HG03460 (cell line): Measurements from ENCODE around the gene CCDC138.

Experiments
- ATAC-seq: cut with Tn5 transposase; IDR thresholded peaks from one replicate; pipeline ENCODE4 v1.9.1; 2021; ENCODE audit not compliant: unreplicated experiment

CCDC138 gene

DNA sequence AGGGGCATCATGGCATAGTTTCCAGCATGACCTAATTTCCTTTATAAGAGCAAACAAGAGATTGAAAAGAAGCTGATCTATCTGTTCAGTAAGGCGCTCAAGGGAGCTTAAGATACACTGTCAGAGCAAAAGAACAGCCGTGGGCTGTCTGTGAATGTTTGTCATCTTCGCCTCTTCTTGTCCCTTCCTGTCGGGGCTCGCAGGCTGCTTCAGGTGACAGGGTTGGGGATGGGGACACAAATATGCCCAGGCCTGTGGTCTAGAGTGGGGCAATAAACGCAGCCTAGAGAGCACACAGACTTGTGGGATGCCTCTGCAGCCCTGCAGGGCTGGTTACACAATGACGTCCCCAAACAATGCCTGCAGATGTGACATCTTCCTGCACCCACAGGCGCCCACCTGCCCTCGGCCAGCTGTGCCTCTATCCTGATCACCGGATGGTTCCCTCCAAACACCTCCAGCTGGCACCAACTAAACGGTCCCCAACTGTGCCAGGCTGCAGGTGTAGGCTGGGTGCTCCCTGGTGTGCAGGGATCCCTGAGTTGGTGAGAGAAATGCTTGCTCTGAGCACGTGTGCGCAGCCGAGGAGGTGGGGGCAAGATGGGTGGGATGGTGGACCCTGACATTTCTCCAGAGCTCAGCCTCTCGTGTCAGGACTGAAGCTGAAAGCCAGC lies 129.7 kb downstream of the CCDC138 start:
- no peak for ATAC-seq

DNA sequence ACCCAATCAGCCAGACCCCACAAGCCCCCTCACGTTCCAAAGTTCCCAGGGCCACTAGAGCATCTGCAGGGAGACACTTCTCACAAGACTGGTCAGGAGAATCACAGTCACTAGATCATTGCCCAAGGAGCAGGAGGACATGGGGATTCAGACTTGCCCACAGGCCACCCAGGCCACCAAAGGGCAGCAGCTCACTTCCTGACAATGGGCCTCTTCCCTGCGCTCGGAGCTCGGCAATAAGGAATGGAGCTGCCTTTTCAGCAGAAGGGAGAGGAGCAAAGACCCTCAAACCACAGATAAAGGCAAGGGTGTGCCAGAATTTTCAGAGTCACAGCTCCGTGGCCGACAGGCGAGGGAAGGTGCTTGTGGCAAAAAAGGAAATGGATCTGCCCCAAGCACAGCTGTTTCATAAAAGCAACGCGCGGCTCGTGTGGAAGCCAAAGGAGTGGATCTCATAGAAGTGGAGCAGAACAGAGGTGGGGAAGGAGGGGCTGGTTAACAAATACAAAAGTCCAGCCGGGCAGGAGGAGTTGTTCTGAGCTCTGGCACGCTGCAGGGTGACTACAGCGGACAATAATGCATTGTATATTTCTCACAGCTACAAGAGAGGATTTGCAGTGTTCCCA lies 130.3 kb downstream of the CCDC138 start:
- ATAC-seq, result no peak

DNA sequence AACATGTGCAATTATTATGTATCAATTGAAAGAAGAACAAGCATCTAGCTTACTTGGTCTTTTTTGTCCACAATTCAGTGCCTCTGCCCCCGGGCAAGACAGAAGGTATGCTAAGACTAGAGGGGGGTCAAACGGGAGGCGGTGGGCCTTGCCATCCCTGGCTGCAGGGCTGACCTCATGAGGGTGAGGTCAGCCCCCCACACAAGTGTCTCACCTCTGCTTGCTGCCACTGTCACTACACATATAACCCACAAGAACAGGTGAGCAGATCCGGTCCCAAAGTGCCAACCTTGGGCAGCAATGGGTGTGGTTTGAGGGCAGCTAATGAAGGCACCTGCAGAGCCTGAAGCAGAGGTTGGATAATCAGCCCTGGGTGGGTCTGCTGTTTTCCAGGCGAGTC lies 131.0 kb downstream of the CCDC138 start:
- ATAC-seq, result no peak

DNA sequence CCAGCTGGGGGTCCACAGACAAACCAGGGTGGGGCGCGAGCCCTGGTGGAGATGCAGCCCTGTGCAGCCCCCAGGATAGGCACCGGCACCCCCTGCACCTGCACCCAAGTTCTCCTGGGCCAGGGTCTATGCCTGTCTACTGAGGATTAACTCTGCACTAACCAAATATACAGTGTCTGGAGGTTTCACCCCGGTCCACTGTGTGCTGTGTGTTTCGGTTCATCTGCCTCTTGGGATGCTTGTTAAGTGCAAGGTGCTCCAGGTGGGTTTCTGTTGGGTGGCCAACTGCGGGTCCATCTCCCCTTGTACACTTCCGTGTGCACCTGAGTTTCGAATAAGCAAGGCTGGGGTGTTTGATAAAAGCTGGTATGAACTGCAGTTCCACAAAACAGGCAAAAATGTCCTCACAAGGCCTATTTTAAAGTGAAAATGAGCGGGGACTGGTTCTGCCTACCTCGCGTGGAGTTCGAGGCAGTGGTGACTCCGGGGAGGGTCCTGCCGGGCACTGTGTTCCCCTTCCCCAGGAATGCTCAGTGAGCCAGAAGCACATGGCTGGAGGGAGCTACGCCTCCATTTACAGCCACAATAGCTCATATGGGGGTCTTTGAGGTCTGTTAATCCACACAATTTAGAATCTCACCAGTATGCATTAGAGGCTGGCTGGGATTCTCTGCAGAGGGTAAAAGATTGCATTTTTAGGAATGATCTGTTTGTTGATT lies 131.7 kb downstream of the CCDC138 start:
- no peak for ATAC-seq

DNA sequence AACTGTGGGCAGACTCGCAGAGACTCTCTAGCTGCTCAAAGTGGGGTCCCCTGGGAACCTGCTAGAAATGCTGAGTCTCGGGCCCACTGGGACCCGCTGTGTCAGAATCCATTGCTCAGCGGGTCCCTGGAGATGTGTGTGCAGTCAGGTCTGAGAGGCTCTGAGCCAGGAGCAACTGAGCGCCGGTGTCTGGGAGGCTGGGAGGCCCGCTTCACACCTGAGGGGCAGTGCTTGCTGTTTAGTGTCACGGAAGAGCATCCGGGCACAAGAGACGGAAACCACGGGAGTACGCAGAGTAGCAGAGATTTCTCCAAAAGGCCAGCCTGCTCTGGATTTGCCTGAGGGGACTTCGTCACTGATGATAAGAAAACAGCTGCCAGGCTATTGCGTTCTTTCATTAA lies 132.4 kb downstream of the CCDC138 start:
- no peak for ATAC-seq

DNA sequence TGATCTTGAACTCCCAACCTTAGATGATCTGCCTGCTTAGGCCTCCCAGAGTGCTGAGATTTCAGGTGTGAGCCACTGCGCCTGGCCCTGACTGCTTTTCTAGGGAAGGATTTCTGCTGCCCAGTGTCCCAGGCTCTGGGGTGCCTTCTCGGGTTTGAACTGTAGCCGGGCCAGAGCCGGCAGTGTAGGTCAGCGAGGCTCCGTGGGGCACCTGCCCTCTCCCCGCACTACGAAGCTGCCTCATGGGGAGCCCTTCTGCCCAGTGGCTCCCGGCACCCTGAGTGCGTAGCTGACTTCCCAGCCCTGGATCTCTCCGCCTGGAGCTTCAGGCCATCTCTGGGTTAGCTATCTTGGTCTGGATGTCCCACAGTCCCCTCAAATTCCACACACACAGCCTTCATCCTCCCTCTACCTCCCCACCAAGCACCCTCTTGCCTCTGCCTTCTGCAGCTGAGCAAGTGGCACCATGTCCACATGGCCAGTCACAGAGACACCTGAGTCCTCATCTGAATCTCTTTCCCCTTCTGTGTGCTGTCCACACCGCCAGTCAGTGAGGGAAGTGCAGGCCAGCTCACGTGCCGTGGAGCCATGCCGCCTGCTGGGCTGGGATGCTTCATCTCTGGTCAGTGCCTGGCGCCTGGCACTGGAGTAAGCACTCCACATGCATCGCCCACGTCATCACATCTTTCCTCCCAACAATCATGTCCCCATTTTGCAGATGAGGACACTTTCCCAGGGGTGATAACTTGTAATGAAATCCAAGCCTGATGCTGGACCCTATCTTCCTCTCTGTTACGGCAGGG lies 133.2 kb downstream of the CCDC138 start:
- no peak for ATAC-seq

DNA sequence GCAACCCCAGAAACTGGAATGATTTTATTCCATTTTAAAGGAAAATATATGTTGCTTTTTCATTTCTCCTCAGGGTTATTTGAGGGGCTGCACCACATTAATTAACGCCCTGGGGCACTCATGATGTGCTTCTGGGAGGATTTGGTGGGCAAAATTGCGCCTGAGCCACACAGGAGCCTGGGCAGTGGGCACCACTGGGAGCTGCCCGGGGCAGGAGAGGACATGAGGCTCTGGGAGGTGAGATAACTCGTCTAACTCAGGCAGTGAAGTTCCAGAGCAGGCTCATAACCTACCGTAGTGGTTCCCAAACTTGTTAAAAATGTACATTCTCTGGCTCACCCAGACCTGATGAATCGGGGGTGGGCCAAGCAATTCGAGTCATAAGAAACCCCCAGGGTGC lies 134.1 kb downstream of the CCDC138 start:
- ATAC-seq, result no peak

DNA sequence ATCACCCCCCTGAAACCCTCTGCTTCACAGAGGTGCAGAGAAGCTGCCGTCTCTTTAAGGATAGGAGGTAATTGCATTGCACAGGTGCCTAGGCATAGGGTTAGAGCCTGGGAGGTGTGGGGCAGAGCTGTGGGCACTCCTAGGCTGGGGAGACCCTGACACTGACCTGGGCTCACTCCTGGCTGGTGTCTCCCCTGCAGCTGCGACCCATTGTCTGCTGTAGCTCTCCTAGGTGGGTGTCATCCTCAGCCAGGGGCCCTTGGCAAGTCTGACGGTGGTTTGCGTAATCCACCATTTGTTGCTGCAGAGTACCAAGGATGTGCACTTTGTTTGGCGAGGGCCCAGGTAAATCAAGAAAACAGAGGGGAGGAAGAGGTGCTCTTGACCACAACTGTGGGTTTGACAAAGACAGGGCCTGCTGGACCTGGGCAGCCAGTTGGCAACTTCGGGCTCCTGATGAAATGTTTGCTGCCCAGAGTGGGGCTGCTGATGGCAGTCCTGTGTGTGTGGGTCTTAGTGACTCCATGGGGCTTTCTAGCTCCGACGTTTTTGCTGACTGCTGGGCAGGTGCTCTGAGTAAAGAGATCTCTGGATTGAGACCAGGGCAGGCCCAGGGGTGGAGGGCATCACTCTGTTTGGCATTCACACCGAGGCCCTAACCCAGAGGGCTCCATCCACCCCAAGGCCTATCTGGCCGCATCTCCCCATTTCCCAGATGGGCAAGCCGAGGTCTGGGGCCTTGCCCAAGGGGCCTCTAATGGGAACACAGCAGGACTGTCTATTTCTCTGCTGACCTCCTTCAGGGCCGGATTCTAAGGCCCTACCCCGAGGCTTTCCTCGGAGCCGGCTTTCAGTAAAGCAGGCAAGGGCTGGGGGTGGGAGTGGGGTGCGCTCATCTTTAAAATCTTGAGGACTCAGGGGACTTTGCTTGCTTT lies 134.8 kb downstream of the CCDC138 start:
- ATAC-seq, result no peak

DNA sequence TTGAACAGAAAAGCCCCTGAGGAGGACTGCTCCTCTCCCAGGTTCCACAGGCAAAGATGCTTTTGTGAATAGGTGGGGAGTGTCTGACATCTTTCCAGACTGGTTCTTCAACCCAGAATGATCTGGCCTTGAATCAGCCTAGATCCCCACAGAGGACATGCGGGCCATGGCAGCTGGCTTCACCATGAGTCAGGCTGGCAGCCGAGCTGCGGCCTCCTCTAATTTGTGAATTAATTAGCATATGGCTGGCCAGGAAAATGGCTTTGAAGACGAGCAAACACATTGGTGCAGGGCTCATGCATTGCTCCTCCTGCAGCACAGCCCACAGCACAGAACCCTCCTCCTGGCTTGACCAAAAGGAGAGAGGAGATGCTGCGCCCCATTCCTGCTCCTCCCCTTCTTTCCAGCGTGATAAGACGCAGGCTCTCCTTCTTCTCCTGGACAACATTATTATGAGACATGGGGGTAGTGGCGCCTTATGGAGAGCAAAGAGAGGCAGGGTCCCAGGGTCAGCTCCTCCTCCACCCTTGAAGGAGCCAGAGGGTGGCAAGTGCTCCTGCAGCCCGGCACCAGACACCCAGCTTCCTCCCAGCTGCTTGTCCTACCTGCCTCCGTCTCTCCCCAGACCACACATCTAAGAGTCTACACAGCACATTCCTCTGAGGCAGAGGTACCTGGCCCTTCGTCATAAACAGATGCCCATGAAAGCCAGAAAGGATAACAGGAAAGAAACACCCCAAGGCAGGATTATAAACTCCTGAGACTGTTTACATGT lies 135.8 kb downstream of the CCDC138 start:
- ATAC-seq, result no peak

DNA sequence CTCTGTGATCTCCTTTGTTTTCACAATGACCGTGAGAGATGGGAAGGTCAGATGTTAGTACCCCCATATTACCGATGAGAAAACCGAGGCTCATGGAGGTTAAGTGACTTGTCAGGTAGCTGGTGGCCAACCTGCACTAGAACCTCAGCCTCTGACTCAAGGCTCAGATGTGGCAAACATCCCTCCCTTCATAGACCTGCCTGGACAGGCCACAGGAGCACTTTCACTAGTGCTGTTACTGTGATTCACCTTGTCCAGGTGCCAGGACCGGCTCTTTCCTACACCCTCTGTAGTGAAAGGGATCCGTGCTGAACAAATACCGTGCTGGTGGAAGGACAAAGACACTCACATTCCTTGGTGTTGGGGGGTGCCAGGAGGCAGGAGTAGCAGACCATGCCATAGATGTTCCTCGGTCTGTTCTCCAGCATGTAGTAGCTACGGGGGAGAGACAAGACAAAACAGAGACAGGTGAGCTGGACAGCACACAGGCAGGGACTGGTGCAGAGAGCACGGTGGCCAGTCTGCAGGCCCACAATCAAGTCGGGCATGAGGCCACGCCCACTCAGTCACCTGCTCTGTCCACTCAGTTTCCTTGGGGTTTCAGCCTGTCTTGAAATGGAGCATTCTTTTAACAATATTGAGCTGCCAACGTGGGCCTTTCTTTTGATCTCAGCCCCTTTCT lies 136.6 kb downstream of the CCDC138 start:
- no peak for ATAC-seq

DNA sequence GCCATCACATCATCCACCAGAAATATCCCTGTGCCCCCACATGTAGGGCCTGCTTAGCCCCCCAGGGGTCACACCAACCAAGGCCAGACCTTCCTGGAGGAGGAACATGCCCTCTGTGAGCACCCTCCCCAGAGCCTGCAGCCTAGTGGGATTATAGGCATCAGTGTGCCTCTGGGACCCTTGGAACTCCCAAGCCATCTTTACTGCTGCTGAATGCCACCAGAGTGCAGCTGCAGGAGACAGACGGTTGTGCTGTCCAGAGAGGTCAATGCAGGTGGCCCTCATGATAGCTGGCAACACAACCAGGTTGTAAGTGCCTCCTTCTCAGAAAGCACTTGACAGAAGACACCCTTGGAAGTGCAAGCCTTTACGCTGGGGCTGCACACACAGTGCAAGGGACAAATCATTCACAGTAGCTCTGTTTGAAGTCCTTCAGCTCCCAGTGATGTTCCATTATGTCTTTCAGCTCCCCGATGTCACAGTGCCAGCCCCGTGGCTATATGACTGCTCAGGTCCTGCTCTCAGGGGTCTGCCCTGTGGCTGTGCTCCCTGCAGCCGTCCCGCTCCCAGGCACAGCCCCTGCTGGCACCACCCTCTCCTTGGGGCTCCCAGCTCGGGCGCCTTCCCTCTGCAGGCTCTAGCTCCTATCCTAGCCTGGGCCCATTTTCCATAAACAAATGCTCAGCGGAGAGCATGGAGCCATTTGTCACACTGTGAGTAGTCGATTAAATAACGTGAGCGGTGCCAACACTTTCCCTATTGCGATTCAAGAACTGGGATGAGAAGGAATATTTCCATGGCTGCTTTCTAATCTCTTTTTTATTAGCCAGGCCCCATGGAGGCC lies 137.4 kb downstream of the CCDC138 start:
- no peak for ATAC-seq

DNA sequence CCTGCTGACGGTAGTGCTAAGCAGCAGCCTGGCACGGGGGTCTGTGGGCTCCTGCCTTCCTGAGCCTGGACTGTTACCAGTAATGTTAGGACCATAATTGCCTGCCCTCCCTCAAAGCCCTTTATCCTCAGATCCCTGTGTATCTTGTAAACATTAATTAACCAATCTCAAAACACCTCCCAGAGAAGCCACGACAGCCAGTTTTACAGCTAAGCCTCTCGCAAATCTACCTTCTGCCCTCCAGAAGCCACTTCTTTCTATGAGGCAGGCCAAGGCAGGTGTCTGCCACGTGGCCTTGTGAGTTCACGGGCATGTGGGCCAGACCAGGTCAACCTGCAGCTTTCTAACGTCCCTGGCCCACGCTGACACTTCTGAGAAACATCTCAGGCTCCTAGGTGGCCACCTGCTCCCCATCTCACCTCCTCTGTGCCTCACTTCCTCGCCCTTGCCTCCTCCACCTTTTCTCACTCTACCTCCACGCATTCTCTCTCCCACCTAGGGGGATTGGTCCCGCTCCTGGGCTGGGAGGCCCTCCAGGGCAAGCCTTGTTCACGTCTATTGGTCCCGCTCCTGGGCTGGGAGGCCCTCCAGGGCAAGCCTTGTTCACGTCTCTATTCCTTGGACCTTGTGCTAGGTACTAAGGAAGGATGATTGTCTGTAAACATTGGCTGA lies 138.1 kb downstream of the CCDC138 start:
- no peak for ATAC-seq

DNA sequence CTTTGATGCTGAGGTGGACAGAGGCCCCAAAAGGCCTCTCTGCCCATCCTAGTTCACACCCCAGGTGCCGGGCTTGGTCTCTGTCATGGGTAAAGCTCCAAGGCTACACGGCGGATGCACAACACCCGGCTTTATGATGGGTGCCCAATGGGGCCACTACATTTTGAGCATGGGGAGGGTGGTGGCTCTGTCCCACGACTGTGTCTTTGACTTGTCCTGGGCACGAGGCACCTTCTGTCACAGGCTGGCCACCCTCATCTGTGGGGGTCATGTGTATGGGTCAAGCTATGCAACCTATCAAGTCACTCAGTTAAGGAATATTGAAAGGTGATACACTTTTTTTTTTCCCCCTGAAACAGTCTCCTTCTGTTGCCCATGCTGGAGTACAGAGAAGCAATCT lies 138.7 kb downstream of the CCDC138 start:
- no peak for ATAC-seq

DNA sequence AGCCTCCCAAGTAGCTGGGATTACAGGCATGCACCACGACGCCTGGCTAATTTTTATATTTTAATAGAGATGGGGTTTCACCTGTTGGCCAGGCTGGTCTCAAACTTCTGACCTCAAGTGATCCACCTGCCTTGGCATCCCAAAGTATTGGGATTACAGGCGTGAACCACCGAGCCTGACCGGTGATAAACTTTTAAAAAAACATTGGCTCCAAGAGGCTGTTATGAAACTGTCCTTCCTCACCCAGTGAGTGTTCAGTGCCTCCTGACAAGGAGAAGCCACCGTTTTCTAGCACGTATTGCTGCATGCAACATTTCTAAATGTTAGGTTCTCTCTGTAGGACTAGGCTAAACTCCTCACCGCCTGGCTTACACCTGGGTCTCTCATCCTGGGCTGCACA lies 139.2 kb downstream of the CCDC138 start:
- no peak for ATAC-seq
